Breast epithelium (tissue), 4 donors: Measurements from ENCODE around the gene DNAH17. TPM values are rescaled to one million over a fixed set of nuclear protein-coding genes. Genes with fewer than 3 reads are reported as not detected.
"Not testable (repeated sequence)": the region's sequence is repeated elsewhere in the genome, so short reads cannot be mapped to it uniquely, and the experiment has no call there.

Experiments
- DNase-seq, 2 donors: peaks; one replicate each; pipeline ENCODE4 v3.0.0-alpha.2; 2019; ENCODE audit warnings: low spot score in 2 of 2
- H3K27ac ChIP-seq, 2 donors: fragments of 200-600 bp; sonication (generic) in 1 of 2; one replicate each; pipeline ENCODE4 v1.5.1; 2016 to 2019; ENCODE audit warnings: mild to moderate bottlenecking in 1 of 2
- H3K27me3 ChIP-seq, 2 donors: fragments of 200-600 bp; sonication (generic) in 1 of 2; one replicate each; pipeline versions ENCODE4 v1.5.1 to v1.6.0; 2017 to 2019; ENCODE audit warnings: control low read depth in 1 of 2, mild to moderate bottlenecking in 1 of 2
- H3K36me3 ChIP-seq: fragments of 200-600 bp; one replicate; pipeline ENCODE4 v1.5.1; 2019
- H3K4me1 ChIP-seq, 2 donors: fragments of 200-600 bp; sonication (generic); one replicate each; pipeline ENCODE4 v1.5.1; 2016 to 2019; ENCODE audit warnings: control low read depth in 1 of 2
- H3K4me3 ChIP-seq, 3 donors: fragments of 200-600 bp; sonication (generic); 1 replicate in 2 of 3; 2 replicates in 1 of 3; pipeline ENCODE4 v1.5.1; 2016 to 2019; ENCODE audit warnings: mild to moderate bottlenecking in 3 of 3, moderate library complexity in 2 of 3
- H3K9me3 ChIP-seq, 2 donors: fragments of 200-600 bp; sonication (generic) in 1 of 2; one replicate each; pipeline ENCODE4 v1.5.1; 2016 to 2019; ENCODE audit warnings: control low read depth in 1 of 2
- CTCF ChIP-seq, 3 donors: fragments of 450-650 bp; IDR thresholded peaks; one replicate each; pipeline ENCODE4 v1.5.1; 2016 to 2017; ENCODE audit warnings: antibody characterized with exemption in 3 of 3, mild to moderate bottlenecking in 3 of 3, moderate library complexity in 3 of 3
- POLR2A ChIP-seq: fragments of 450-650 bp; IDR thresholded peaks from one replicate; pipeline ENCODE4 v1.6.1; 2016; ENCODE audit warnings: antibody characterized with exemption, mild to moderate bottlenecking, moderate library complexity
- POLR2AphosphoS5 ChIP-seq, 3 donors: sonication (generic); formaldehyde crosslinking; IDR thresholded peaks; one replicate each; pipeline ENCODE4 v1.6.1; 2017; ENCODE audit warnings: antibody characterized with exemption in 3 of 3
- intact Hi-C: fragments of 100-400 bp; cut with DNase I; formaldehyde crosslinking; loops from one replicate; pipeline ENCODE4 v1.15.1; 2023; ENCODE audit warnings: low total_unique reads
- total RNA-seq, 3 donors: library from RNA; depleted of rRNA; stranded (reverse); fragments of >200 nt; gene quantifications; one replicate each; pipeline ENCODE4 v1.1.0, GENCODE V29; 2016

DNAH17 gene
- total RNA-seq, 3 donors from 2014 or later, result 0.15 to 0.33 TPM; not detected in 1

DNA sequence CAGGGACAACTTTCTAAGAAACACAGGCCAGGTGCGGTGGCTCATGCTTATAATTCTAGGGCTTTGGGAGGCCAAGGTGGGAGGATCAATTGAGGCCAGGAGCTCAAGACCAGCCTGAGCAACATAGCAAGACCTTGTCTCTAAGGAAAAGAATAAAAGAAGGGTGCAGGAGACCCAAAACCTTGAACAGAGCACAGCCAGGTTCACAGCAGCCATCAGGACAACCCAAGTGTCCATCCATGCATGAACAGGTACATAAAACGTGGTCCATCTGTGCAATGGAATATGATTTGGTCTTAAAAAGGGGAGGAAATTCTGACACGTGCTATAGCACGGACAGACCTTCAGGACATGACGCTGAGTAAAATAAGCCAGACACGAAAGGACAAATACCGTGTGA, 107.8 kb downstream of the DNAH17 start:
- TF ChIP-seq POLR2A (no peak), CTCF (IDR thresholded peaks at IDR 0.05) (no peak), POLR2AphosphoS5 (IDR thresholded peaks at IDR 0.05) (no peak)
- H3K36me3 ChIP-seq, result no peaks in the 10 kb centered on the region
- no peak for DNase-seq
- no peaks in the 10 kb centered on the region for H3K9me3 ChIP-seq
- intact Hi-C loops, result no loop called here
- H3K27ac ChIP-seq, result no peak overlapping the region
- no peaks in the 10 kb centered on the region for H3K4me1 ChIP-seq
- no peaks in the 10 kb centered on the region for H3K27me3 ChIP-seq
- H3K4me3 ChIP-seq, result no peak overlapping the region

DNA sequence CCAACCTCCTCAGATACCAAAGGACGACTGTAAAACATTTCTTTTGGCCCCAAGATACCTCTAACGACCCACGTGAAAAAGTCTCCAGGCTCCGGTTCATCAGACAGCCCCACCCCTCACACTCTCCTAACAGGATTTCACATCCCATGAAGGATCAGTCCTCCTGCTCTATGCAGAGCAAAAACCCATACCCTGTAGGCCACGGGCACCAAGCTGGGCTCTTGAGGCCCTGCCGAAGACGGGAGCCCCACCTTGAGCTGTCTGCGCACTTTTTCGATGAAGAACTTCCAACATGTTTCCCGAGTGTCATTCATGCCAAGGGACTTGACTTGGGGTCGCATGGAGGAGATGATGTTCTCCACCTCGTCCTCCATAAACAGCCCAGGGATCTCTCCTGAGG, 108.8 kb downstream of the DNAH17 start:
- TF ChIP-seq POLR2A (no peak), CTCF (IDR thresholded peaks at IDR 0.05) (no peak), POLR2AphosphoS5 (IDR thresholded peaks at IDR 0.05) (no peak)
- Histone ChIP-seq H3K27me3 (no peaks in the 10 kb centered on the region), H3K4me3 (no peak overlapping the region), H3K9me3 (no peaks in the 10 kb centered on the region), H3K4me1 (no peaks in the 10 kb centered on the region), H3K27ac (no peak overlapping the region), H3K36me3 (no peaks in the 10 kb centered on the region)
- intact Hi-C loops, result no loop called here
- no peak for DNase-seq

DNA sequence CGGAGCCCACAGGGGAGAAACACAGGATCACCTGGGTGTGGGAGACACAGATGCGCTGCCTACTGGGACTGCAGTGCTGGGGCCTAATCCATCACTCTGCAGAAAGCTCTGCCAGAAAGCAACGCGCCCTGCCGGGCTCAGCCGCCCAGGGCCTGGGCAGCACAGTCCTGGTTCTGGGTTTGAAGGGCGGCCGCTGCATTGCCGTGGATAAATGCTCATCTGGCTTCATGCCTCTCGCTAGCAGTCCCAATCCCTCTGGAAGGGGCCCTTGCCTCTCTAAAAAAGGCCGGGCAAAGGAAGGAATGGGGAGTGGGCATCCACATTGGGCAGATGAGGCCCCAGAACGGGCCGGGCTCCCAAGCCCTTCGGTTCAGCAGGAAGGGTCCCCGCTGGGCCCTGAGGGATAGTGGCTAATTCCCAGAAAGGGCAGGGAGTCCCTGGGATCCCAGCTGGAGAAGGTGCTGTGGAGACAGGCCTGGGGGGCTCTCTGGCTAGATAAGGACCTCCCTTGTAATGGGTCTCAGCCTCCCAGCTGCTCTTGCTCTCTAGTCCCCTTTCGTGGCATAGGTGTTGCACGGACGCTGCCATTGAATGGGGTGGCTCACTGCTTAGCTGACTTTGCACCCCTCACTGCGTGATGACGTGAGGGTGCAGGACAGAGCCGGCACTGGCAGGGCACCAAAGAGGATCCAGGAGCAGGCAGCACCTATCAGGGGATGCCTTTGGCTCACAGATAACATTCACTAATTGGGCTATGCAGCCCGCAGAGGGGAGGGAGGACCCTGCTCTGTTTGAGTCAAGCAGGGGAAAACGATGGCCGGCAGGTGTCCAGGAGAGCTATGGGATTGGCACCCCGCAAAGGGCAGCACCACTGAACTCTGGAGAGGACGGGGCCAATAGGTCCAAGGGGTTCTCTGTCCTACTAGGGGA, 110.1 kb downstream of the DNAH17 start:
- no peaks in the 10 kb centered on the region for H3K9me3 ChIP-seq
- no peaks in the 10 kb centered on the region for H3K27me3 ChIP-seq
- H3K4me3 ChIP-seq, result no peak overlapping the region
- no peak for DNase-seq
- H3K4me1 ChIP-seq, result no peaks in the 10 kb centered on the region
- H3K27ac ChIP-seq, result no peak overlapping the region
- intact Hi-C loops, result no loop called here
- H3K36me3 ChIP-seq, result no peaks in the 10 kb centered on the region
- TF ChIP-seq CTCF (IDR thresholded peaks at IDR 0.05), result no peak
- no peak for TF ChIP-seq POLR2A
- TF ChIP-seq POLR2AphosphoS5 (IDR thresholded peaks at IDR 0.05), result no peak

GRCh38 chr17:78466109-78466785, 110.9 kb downstream of the DNAH17 start:
- H3K27ac ChIP-seq, H3K36me3 ChIP-seq, H3K9me3 ChIP-seq, intact Hi-C loops, H3K4me3 ChIP-seq, DNase-seq, H3K27me3 ChIP-seq, H3K4me1 ChIP-seq: not testable (repeated sequence)

- H3K27me3 ChIP-seq, result no peaks in the 10 kb centered on the region
- no peak overlapping the region for H3K4me3 ChIP-seq
- TF ChIP-seq CTCF (IDR thresholded peaks at IDR 0.05) (no peak), POLR2AphosphoS5 (IDR thresholded peaks at IDR 0.05) (no peak), POLR2A (no peak)
- no peak overlapping the region for H3K27ac ChIP-seq
- DNase-seq, result no peak
- H3K4me1 ChIP-seq, result no peaks in the 10 kb centered on the region
- H3K9me3 ChIP-seq, result no peaks in the 10 kb centered on the region
- H3K36me3 ChIP-seq, result no peaks in the 10 kb centered on the region
- intact Hi-C loops, result no loop called here
These were observed 115.0 kb downstream of the DNAH17 start for GRCh38 chr17:78462148-78462547.
